T-cell (primary cell): ENCODE data around the gene FLOT2. TPM values are rescaled to one million over a fixed set of nuclear protein-coding genes. Genes with fewer than 3 reads are reported as not detected.
A peak's percentile ranks its signal among the peaks of the same experiment; 100 is the strongest.

Experiments used
- ATAC-seq, 4 experiments: fragments of 200-7000 bp in 3 of 4; fragments of 150-1000 bp in 1 of 4; cut with Tn5 transposase; replicated peaks in 1 of 4; 1 replicate in 3 of 4; 2 replicates in 1 of 4; pipeline ENCODE4 v1.10.0; 2021; ENCODE audit warnings: moderate library complexity in 3 of 4, mild to moderate bottlenecking in 2 of 4, moderate number of reproducible peaks in 1 of 4
- CTCF ChIA-PET, 2 donors: fragments of 300-600 bp; sonication (Branson Sonifier 250); formaldehyde crosslinking; loops; one replicate each; lab custom pipeline; 2022; ENCODE audit warnings: antibody characterized with exemption in 2 of 2; lab: Charles Lee
- POLR2A ChIA-PET, 2 donors: fragments of 300-600 bp; sonication (Branson Sonifier 250); formaldehyde crosslinking; loops; one replicate each; lab custom pipeline; 2022; ENCODE audit warnings: antibody characterized with exemption in 2 of 2; lab: Charles Lee
- DNase-seq, 35 experiments: peaks; one replicate each; pipeline versions ENCODE4 v3.0.0 to v3.0.0-alpha.2; 2013 to 2023
- H3K27ac ChIP-seq: one replicate; pipeline ENCODE4 v1.5.1; 2013; ENCODE audit warnings: low read length
- H3K27me3 ChIP-seq, 2 experiments: replicated peaks in 1 of 2; 1 replicate in 1 of 2; 2 replicates in 1 of 2; pipeline versions ENCODE4 v1.6.1 to v1.7.0; 2013; ENCODE audit warnings: low read length in 1 of 2, mixed read lengths in 1 of 2; ENCODE audit not compliant: control insufficient read depth in 2 of 2, insufficient read depth in 2 of 2; ENCODE audit errors: extremely low read depth in 1 of 2
- H3K36me3 ChIP-seq, 2 donors: 1 replicate in 1 of 2; 2 replicates in 1 of 2; pipeline versions ENCODE4 v1.6.1 to v1.7.0; 2013; ENCODE audit warnings: low read length in 1 of 2; ENCODE audit not compliant: control insufficient read depth in 2 of 2, insufficient read depth in 1 of 2; ENCODE audit errors: extremely low read depth in 1 of 2
- H3K4me1 ChIP-seq, 2 experiments: 1 replicate in 1 of 2; 2 replicates in 1 of 2; pipeline versions ENCODE4 v1.6.1 to v1.7.0; 2013; ENCODE audit warnings: low read length in 2 of 2, mixed read lengths in 1 of 2; ENCODE audit not compliant: insufficient read depth in 2 of 2, control insufficient read depth in 1 of 2; ENCODE audit errors: extremely low read depth in 1 of 2
- H3K4me3 ChIP-seq, 2 donors: 1 replicate in 1 of 2; 2 replicates in 1 of 2; pipeline versions ENCODE4 v1.5.1 to v1.7.0; 2013; ENCODE audit warnings: mild to moderate bottlenecking in 2 of 2, low read length in 1 of 2, moderate library complexity in 1 of 2; ENCODE audit not compliant: control insufficient read depth in 1 of 2; ENCODE audit errors: extremely low read depth in 1 of 2
- H3K9me3 ChIP-seq: 2 replicates; pipeline ENCODE4 v1.7.0; 2013
- H3K27ac Mint-ChIP-seq, 2 donors: one replicate each; pipeline ENCODE4 v1.8.0; 2020 to 2021; ENCODE audit warnings: mild to moderate bottlenecking in 2 of 2, mixed read lengths in 2 of 2
- H3K27me3 Mint-ChIP-seq, 2 donors: one replicate each; pipeline ENCODE4 v1.8.0; 2021 to 2022; ENCODE audit warnings: mixed read lengths in 2 of 2
- H3K36me3 Mint-ChIP-seq: one replicate; pipeline ENCODE4 v1.8.0; 2021; ENCODE audit warnings: mixed read lengths
- H3K4me1 Mint-ChIP-seq, 3 donors: one replicate each; pipeline ENCODE4 v1.8.0; 2020 to 2022; ENCODE audit warnings: mixed read lengths in 3 of 3, mild to moderate bottlenecking in 1 of 3
- H3K4me3 Mint-ChIP-seq, 3 donors: one replicate each; pipeline ENCODE4 v1.8.0; 2020 to 2022; ENCODE audit warnings: mild to moderate bottlenecking in 3 of 3, mixed read lengths in 3 of 3, moderate library complexity in 3 of 3
- H3K9me3 Mint-ChIP-seq, 3 donors: one replicate each; pipeline ENCODE4 v1.8.0; 2020 to 2022; ENCODE audit warnings: mixed read lengths in 3 of 3
- WGBS: methylation state at CpG from one replicate; pipeline ENCODE4 v1.1.5; 2013; ENCODE audit warnings: missing lambda C conversion rate; ENCODE audit not compliant: insufficient coverage; 5-methylcytosine and 5-hydroxymethylcytosine counted together
- total RNA-seq, 35 experiments: library from RNA in 6 of 35; stranded (reverse) in 6 of 35; fragments of 120-200 nt in 1 of 35; gene quantifications; one replicate each; pipeline versions ENCODE4 v1.2.1 to v1.2.4 and lab custom pipeline; 2013 to 2026

The FLOT2 gene
- total RNA-seq (100 to 1,000 TPM; 138 to 256 (median 235) TPM), total RNA-seq (lab: John Stamatoyannopoulos, UW) (15.3 to 184 (median 100) reads per million in 29 experiments)
- 110 TPM for total RNA-seq (2013)

GRCh38 chr17:28896884-28897768 is at the start of gene FLOT2:
FLOT2 (minus strand) TSS chr17:28897733; CDS start chr17:28897574, 159 bp downstream.
- H3K4me1 ChIP-seq = peaks cover 24 to 73% of the 10 kb centered on the region in 2 experiments
- no peaks in the 10 kb centered on the region for H3K27me3 ChIP-seq
- H3K4me3 Mint-ChIP-seq = peak within 1 kb of the TSS; percentile 95 to 98 (median 96)
- peaks cover 12% of the 10 kb centered on the region for H3K36me3 Mint-ChIP-seq
- peaks cover 66 to 76% (median 73%) of the 10 kb centered on the region in 3 donors for H3K4me1 Mint-ChIP-seq
- peak; percentile 40 to 79 (median 65) for DNase-seq
- no peaks in the 10 kb centered on the region for H3K9me3 ChIP-seq
- POLR2A ChIA-PET = no interaction called here
- no peaks in the 10 kb centered on the region for H3K9me3 Mint-ChIP-seq
- no peaks in the 10 kb centered on the region for H3K27me3 Mint-ChIP-seq
- H3K36me3 ChIP-seq = peaks cover 0 to 10% of the 10 kb centered on the region in 2 donors
- WGBS = under 1% methylated on average over 59 of the region's 73 CpGs
- H3K27ac ChIP-seq = peak within 1 kb of the TSS; percentile 71
- H3K27ac Mint-ChIP-seq = peak within 1 kb of the TSS; percentile 97
- peak within 1 kb of the TSS; percentile 87 to 93 for H3K4me3 ChIP-seq
- peak; percentile 81 to 83 (median 82) for ATAC-seq
- CTCF ChIA-PET = interaction anchor here (1.0 to 1.6 kb wide), 3 partner anchors 10 to 133 kb away, joined by 3 to 8 read pairs (median 4); no protein-coding TSS in a partner anchor

- Mint-ChIP-seq H3K36me3 (peaks cover 43% of the 10 kb centered on the region), H3K4me1 (peaks cover 68 to 75% (median 74%) of the 10 kb centered on the region in 3 donors), H3K27me3 (no peaks in the 10 kb centered on the region), H3K9me3 (no peaks in the 10 kb centered on the region), H3K4me3 (peak overlapping the region in 2 of 3 donors; percentile 58 to 94), H3K27ac (peak overlapping the region; percentile 91 to 93)
- CTCF ChIA-PET = interaction anchor here (0.6 to 1.7 kb wide), 5 partner anchors 9 to 220 kb away, joined by 4 to 5 read pairs (median 5); partner anchors contain the start of gene TLCD1 (in 1 of the 2)
- POLR2A ChIA-PET = interaction anchor here in 1 of 2 donors (0.5 kb wide), 1 partner anchor 1447 kb away, joined by 10 read pairs; no protein-coding TSS in a partner anchor
- H3K4me3 ChIP-seq = no peak overlapping the region
- WGBS = 38% methylated on average over 2 of the region's 4 CpGs
- no peak for ATAC-seq
- H3K27ac ChIP-seq = no peak overlapping the region
- no peaks in the 10 kb centered on the region for H3K9me3 ChIP-seq
- H3K4me1 ChIP-seq = peaks cover 27 to 48% of the 10 kb centered on the region in 2 experiments
- no peaks in the 10 kb centered on the region for H3K27me3 ChIP-seq
- DNase-seq = no peak
- H3K36me3 ChIP-seq = peaks cover 0 to 9% of the 10 kb centered on the region in 2 donors
These were observed 48.7 kb upstream of the FLOT2 start for GRCh38 chr17:28946239-28946638.

GRCh38 chr17:28944862-28945741 is 47.6 kb upstream of the FLOT2 start:
- CTCF ChIA-PET = interaction anchor here (0.6 to 1.7 kb wide), 7 partner anchors 8 to 219 kb away, joined by 3 to 5 read pairs (median 4); partner anchors contain the start of gene TLCD1 (in 1 of the 2)
- Histone ChIP-seq H3K4me3 (no peak overlapping the region), H3K4me1 (peaks cover 36 to 54% of the 10 kb centered on the region in 2 experiments), H3K27ac (no peak overlapping the region), H3K27me3 (no peaks in the 10 kb centered on the region), H3K9me3 (no peaks in the 10 kb centered on the region), H3K36me3 (peaks cover 0 to 9% of the 10 kb centered on the region in 2 donors)
- Mint-ChIP-seq H3K9me3 (no peaks in the 10 kb centered on the region), H3K27ac (peak overlapping the region; percentile 29 to 93), H3K36me3 (peaks cover 43% of the 10 kb centered on the region), H3K4me1 (peaks cover 80 to 86% (median 85%) of the 10 kb centered on the region in 3 donors), H3K4me3 (peak overlapping the region in 1 of 3 donors; percentile 29), H3K27me3 (no peaks in the 10 kb centered on the region)
- no peak for ATAC-seq
- POLR2A ChIA-PET = no interaction called here
- 91% methylated on average over 7 of the region's 8 CpGs for WGBS
- no peak for DNase-seq

- POLR2A ChIA-PET = interaction anchor here (0.6 to 1.0 kb wide), 2 partner anchors 18 to 21 kb away, joined by 3 to 6 read pairs; no protein-coding TSS in a partner anchor
- no CpG with 5 or more reads among the region's 4 CpGs for WGBS
- H3K36me3 Mint-ChIP-seq = peaks cover 43% of the 10 kb centered on the region
These were observed 46.8 kb upstream of the FLOT2 start for GRCh38 chr17:28944343-28944742.

GRCh38 chr17:28942925-28943324 is 45.4 kb upstream of the FLOT2 start:
- Histone ChIP-seq H3K27me3 (no peaks in the 10 kb centered on the region), H3K4me1 (peaks cover 35 to 60% of the 10 kb centered on the region in 2 experiments), H3K27ac (no peak overlapping the region), H3K9me3 (no peaks in the 10 kb centered on the region), H3K36me3 (peaks cover 0 to 24% of the 10 kb centered on the region in 2 donors), H3K4me3 (no peak overlapping the region)
- Mint-ChIP-seq H3K9me3 (no peaks in the 10 kb centered on the region), H3K36me3 (peaks cover 42% of the 10 kb centered on the region), H3K27ac (no peak overlapping the region), H3K4me3 (no peak overlapping the region), H3K4me1 (peaks cover 92 to 96% (median 96%) of the 10 kb centered on the region in 3 donors), H3K27me3 (no peaks in the 10 kb centered on the region)
- DNase-seq (no peak), ATAC-seq (no peak)
- POLR2A ChIA-PET = interaction anchor here in 1 of 2 donors (0.7 to 1.1 kb wide), 2 partner anchors 9 to 13 kb away, joined by 3 to 4 read pairs; no protein-coding TSS in a partner anchor
- CTCF ChIA-PET = interaction anchor here in 1 of 2 donors (1.8 kb wide), 1 partner anchor 179 kb away, joined by 3 read pairs; no protein-coding TSS in a partner anchor
- no CpG with 5 or more reads among the region's 2 CpGs for WGBS

More at GRCh38 chr17:28944343-28944742, 46.8 kb upstream of the FLOT2 start:
- Histone ChIP-seq H3K27ac (no peak overlapping the region), H3K36me3 (peaks cover 0 to 14% of the 10 kb centered on the region in 2 donors), H3K9me3 (no peaks in the 10 kb centered on the region), H3K4me3 (no peak overlapping the region), H3K27me3 (no peaks in the 10 kb centered on the region), H3K4me1 (peaks cover 41 to 62% of the 10 kb centered on the region in 2 experiments)
- ATAC-seq (no peak), DNase-seq (no peak)
- CTCF ChIA-PET = interaction anchor here in 1 of 2 donors (0.6 to 1.8 kb wide), 4 partner anchors 17 to 181 kb away, joined by 3 to 6 read pairs (median 4); no protein-coding TSS in a partner anchor
- no peaks in the 10 kb centered on the region for H3K9me3 Mint-ChIP-seq
- H3K27me3 Mint-ChIP-seq = no peaks in the 10 kb centered on the region
- peak overlapping the region in 1 of 3 donors; percentile 29 for H3K4me3 Mint-ChIP-seq
- peak overlapping the region; percentile 15 to 61 for H3K27ac Mint-ChIP-seq
- peaks cover 87 to 94% (median 93%) of the 10 kb centered on the region in 3 donors for H3K4me1 Mint-ChIP-seq
